ENCODE results near the gene ZNF550.
A peak's percentile ranks its signal among the peaks of the same experiment; 100 is the strongest.
"Not testable (repeated sequence)": the region's sequence is repeated elsewhere in the genome, so short reads cannot be mapped to it uniquely, and the experiment has no call there.

GRCh38 chr19:57487477-57488298, 72.0 kb downstream of the ZNF550 start, which contains the start of gene ZNF419:
- TF ChIP-seq EZH2 (IDR thresholded peaks at IDR 0.05; ENCODE audit: borderline replicate concordance, low read depth, low read length, severe bottlenecking); CTCF (IDR thresholded peaks at IDR 0.05; ENCODE audit: extremely low read depth in 1 of 2, insufficient read depth in 1 of 2, low read depth in 1 of 2, low read length in 2 of 2); POLR2AphosphoS5 (IDR thresholded peaks at IDR 0.05; ENCODE audit: insufficient read depth, low read depth, low read length): not testable (repeated sequence)
- TF ChIP-seq POLR2A (IDR thresholded peaks at IDR 0.05; ENCODE audit: low read depth, low read length) (peak; percentile 44), GATA2 (IDR thresholded peaks at IDR 0.05; ENCODE audit: insufficient read depth, insufficient read length, low read depth, low read length) (peak; percentile 70)

Measured in endothelial cell of umbilical vein (primary cell).